ENCODE results near the gene FBLL1.
"Not testable (repeated sequence)": the region's sequence is repeated elsewhere in the genome, so short reads cannot be mapped to it uniquely, and the experiment has no call there.

Gene FBLL1

GRCh38 chr5:168550656-168551055 is 21.6 kb downstream of the FBLL1 start:
- FAIRE-seq, result no peak
- no peak for DNase-seq (ENCODE audit: insufficient read length, low spot score)

- no peak for FAIRE-seq
- no peak for DNase-seq (ENCODE audit: insufficient read length, low spot score)
Measured at GRCh38 chr5:168552146-168552545, 23.0 kb downstream of the FBLL1 start.

GRCh38 chr5:168553377-168554130 is 24.4 kb downstream of the FBLL1 start:
- DNase-seq (ENCODE audit: insufficient read length, low spot score), result no peak
- no peak for FAIRE-seq

DNA sequence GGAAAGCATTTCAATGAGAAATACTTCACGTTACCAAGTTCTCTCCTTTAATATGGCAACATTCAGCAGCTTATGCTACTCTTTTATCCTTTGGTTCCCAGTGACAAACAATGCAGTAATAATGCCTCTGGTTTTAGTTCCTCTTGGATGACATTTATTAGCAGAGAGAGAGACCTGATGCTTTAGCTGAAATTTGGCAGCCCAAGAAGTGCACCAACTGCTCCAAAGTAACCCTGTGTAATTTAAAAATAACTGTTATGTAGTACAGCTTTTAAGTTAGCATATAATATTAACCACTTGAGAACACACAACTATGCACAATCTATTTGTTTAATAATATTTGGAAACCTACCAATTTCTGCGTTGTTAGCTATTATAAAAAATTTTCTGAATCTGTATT is 28.3 kb downstream of the FBLL1 start:
- no peak for FAIRE-seq
- DNase-seq (ENCODE audit: insufficient read length, low spot score), result no peak

- DNase-seq (ENCODE audit: insufficient read length, low spot score), result no peak
- no peak for FAIRE-seq
Measured at GRCh38 chr5:168562279-168562678, 33.2 kb downstream of the FBLL1 start.

DNA sequence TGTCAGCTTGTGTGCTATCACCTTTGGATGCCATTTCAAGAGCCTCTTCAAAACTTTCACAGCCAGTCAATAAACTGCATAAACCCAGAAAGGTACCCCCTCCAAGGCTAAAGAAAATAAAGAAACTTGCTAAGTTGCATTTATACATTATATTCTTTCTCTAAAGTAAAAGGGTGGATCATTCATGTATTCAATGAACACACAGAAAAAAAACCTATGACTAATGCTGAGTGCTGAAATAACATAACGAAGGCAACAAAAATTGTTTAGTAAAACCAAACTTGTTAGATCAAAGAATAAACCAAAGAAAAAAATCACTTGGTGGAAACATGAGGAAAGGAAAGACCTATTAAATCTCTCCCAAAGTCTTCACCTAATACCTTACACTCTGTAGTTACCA is 34.9 kb downstream of the FBLL1 start:
- no peak for DNase-seq (ENCODE audit: insufficient read length, low spot score)
- no peak for FAIRE-seq

- FAIRE-seq, result no peak
- no peak for DNase-seq (ENCODE audit: insufficient read length, low spot score)
Measured at GRCh38 chr5:168568738-168569137, 39.6 kb downstream of the FBLL1 start.

DNA sequence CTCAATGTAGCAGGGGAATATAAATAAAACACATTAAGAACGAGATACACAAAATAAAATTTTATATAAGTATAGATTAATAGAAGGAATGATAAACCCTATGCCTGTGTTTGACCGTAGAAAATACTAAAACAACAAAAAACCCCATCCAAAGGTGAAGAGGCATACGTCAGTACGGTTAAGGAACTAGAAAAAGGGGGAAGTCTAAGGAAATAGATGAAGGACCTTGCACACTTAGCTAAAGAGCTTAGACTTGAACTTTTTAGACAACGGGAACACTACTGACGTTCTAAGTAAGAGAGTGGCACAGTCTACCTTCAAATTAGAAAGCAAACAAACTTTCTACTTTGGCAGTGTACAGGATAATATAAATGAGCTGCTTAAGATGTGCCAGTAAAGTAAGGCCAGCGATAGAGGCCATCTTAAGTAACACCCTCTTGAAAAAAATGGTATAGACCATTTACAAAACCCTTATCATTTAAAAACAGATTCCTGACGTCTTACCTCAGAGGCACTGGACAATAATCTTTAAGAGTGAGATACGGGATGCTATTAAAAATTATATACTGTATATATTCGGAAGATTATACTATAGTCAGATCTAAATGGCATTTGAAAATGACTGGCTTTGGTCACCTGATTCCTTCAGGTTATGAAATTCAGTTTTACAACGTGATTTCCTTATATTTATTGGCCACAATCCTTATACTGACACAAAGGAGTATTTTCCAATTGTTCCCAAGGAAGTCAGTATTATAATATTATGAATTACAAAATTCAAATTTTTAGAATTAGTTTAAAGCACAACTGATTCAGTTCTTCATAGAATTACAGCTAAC is 41.6 kb downstream of the FBLL1 start:
- DNase-seq (ENCODE audit: insufficient read length, low spot score) (no peak), FAIRE-seq (no peak)

DNA sequence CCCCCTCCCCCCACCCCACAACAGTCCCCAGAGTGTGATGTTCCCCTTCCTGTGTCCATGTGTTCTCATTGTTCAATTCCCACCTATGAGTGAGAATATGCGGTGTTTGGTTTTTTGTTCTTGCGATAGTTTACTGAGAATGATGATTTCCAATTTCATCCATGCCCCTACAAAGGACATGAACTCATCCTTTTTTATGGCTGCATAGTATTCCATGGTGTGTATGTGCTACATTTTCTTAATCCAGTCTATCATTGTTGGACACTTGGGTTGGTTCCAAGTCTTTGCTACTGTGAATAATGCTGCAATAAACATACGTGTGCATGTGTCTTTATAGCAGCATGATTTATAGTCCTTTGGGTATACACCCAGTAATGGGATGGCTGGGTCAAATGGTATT is 44.6 kb downstream of the FBLL1 start:
- not testable (repeated sequence) for DNase-seq (ENCODE audit: insufficient read length, low spot score); FAIRE-seq

DNA sequence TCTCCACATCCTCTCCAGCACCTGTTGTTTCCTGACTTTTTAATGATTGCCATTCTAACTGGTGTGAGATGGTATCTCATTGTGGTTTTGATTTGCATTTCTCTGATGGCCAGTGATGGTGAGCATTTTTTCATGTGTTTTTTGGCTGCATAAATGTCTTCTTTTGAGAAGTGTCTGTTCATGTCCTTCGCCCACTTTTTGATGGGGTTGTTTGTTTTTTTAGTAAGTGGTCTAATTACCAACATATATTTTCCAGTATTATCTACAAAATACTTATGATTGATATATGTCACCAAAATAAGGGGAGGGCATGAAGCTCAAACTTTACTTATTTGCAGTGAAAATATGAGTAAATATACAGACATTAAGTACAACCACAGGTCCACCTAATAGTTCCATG is 45.1 kb downstream of the FBLL1 start:
- FAIRE-seq; DNase-seq (ENCODE audit: insufficient read length, low spot score): not testable (repeated sequence)

DNA sequence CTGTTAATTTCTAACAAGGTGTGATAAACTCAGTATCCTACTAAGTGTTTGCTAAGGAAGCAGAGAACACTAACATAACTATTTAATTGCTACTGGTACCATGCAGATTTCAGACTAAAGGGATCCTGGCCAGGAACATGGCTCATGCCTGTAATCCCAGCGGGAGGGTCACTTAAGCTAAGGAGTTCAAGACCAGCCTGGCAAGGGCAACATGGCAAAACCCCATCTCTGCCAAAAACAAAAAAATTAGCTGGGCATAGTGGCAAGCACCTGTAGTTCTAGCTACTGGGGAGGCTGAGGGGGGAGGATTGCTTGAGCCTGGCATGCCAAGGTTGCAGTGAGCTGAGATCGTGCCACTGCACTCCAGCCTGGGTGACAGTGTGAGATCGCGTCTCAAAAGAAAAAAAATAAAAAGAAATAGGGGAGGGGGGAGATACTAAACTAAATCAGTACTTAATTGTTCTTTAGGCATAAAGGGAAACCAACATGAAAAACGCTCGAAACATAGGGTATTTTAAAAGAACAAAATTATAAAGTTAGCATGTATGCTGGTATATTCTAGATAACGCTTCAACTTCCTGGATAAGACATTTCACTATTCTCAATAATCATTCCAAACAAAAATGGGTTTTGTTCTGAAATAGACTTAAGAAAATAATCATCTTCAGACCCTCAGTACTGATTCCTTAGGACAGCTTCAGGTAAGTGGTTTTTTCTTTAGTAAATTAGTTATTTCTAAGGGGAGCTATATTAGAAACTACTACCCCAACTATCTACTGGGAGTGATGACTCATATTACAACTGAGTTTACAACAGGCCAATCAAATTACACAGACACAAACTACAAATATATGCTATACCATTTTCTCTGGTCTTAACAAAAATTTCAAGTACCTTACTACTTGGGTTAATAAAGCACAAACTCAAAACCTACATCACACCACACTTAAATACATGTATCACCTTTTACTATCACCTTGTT is 46.6 kb downstream of the FBLL1 start:
- FAIRE-seq (no peak), DNase-seq (ENCODE audit: insufficient read length, low spot score) (no peak)

GRCh38 chr5:168578006-168578405 is 48.9 kb downstream of the FBLL1 start:
- FAIRE-seq (no peak), DNase-seq (ENCODE audit: insufficient read length, low spot score) (no peak)

DNA sequence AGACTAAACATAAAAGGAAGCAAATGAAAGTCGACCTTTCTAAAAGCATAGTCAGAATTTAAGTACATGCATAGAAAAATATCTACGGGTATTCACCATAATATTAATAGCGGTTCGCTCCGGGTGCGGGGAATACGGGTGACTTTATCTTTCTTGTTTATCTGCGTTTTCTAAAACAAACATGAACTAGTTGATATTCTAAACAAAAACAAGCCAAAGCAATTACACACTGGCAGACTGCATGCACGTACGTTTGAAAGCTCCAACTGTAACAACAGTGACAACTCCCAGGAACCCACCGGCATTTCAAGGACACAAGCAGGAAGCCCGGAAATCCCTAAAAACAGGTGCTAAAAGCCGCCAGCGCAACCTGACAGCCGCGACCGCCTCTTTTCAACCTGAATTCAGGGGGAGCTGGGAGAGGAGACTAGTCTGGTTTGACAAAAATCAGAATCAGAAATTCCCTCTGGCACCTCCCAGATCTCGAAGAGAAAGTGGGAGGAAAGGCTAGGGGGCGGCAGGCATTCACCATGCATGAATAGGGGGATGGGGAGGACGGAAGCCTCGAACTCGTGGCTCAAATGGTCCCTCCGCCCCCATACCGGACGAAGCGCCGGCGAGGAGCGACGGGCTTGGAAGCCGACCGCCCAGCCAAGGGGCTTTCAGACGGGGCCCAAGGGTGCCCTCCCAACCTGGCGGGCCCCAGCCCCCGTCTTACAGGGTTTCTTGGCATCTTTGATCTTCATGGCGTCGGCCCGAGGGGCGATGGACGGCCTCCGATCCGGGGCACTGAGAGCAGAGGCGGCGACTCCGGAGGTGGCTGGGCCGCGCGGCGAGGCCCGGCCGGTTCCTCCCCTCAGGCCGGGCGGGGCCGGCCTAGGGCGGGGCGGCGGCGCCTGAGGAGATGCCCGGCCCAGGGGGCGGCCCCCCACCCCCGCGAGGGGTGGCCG is 49.7 kb downstream of the FBLL1 start, which contains the start of gene PANK3:
Gene PANK3, minus strand, starts transcription at position 831 of the 950 bp plus-strand sequence. Its CDS starts 85 bp downstream, at position 746.
- no peak for FAIRE-seq

GRCh38 chr5:168579488-168580226 is 50.6 kb downstream of the FBLL1 start:
- FAIRE-seq (peak; percentile 93), DNase-seq (ENCODE audit: insufficient read length, low spot score) (peak; percentile 99)

More for the DNA sequence above, 49.7 kb downstream of the FBLL1 start, which contains the start of gene PANK3:
- peak; percentile 65 for DNase-seq (ENCODE audit: insufficient read length, low spot score)

GRCh38 chr5:168580227-168580508 is 51.1 kb downstream of the FBLL1 start:
- FAIRE-seq (no peak), DNase-seq (ENCODE audit: insufficient read length, low spot score) (no peak)

Measured in HTR-8/SVneo (cell line).